Adipocyte (in vitro differentiated cells): ENCODE results near the gene PLCE1.

Experiments used
- DNase-seq: peaks from one replicate; pipeline ENCODE4 v3.0.0-alpha.2; 2015; ENCODE audit warnings: low read depth
- H3K27me3 ChIP-seq: replicated peaks from 2 replicates; pipeline ENCODE4 v1.7.0; 2013; ENCODE audit warnings: mild to moderate bottlenecking, low read length, moderate library complexity; ENCODE audit not compliant: control insufficient read depth, insufficient read depth
- H3K36me3 ChIP-seq: 2 replicates; pipeline ENCODE4 v1.7.0; 2013; ENCODE audit warnings: low read length, mild to moderate bottlenecking, moderate library complexity; ENCODE audit not compliant: control insufficient read depth, insufficient read depth, severe bottlenecking
- H3K4me1 ChIP-seq: 2 replicates; pipeline ENCODE4 v1.7.0; 2013; ENCODE audit warnings: mild to moderate bottlenecking, low read length, moderate library complexity; ENCODE audit not compliant: control insufficient read depth, insufficient read depth
- H3K4me3 ChIP-seq: 2 replicates; pipeline ENCODE4 v1.7.0; 2013; ENCODE audit warnings: mild to moderate bottlenecking, low read length, moderate library complexity
- H3K9ac ChIP-seq: 2 replicates; pipeline ENCODE4 v1.7.0; 2013; ENCODE audit warnings: mild to moderate bottlenecking, low read length, moderate library complexity
- H3K9me3 ChIP-seq: 2 replicates; pipeline ENCODE4 v1.7.0; 2013; ENCODE audit warnings: mild to moderate bottlenecking, low read length, moderate library complexity; ENCODE audit not compliant: control insufficient read depth

Gene PLCE1

GRCh38 chr10:94008526-94008925, 14.8 kb downstream of the PLCE1 start:
- Histone ChIP-seq H3K36me3 (no peaks in the 10 kb centered on the region), H3K9ac (no peak overlapping the region), H3K4me3 (no peak overlapping the region), H3K27me3 (no peaks in the 10 kb centered on the region), H3K4me1 (peaks cover 28% of the 10 kb centered on the region), H3K9me3 (no peaks in the 10 kb centered on the region)
- DNase-seq, result no peak

- H3K4me1 ChIP-seq, result peaks cover 25% of the 10 kb centered on the region
- H3K9me3 ChIP-seq, result no peaks in the 10 kb centered on the region
- H3K36me3 ChIP-seq, result no peaks in the 10 kb centered on the region
- no peak overlapping the region for H3K9ac ChIP-seq
- no peak for DNase-seq
- H3K4me3 ChIP-seq, result no peak overlapping the region
- H3K27me3 ChIP-seq, result no peaks in the 10 kb centered on the region
Observed at GRCh38 chr10:94010116-94010515, 16.4 kb downstream of the PLCE1 start.

GRCh38 chr10:94010886-94011285, 17.2 kb downstream of the PLCE1 start:
- no peak for DNase-seq
- Histone ChIP-seq H3K9me3 (no peaks in the 10 kb centered on the region), H3K4me1 (peaks cover 19% of the 10 kb centered on the region), H3K36me3 (no peaks in the 10 kb centered on the region), H3K27me3 (no peaks in the 10 kb centered on the region), H3K4me3 (no peak overlapping the region), H3K9ac (no peak overlapping the region)

GRCh38 chr10:94011296-94011695, 17.6 kb downstream of the PLCE1 start:
- DNase-seq, result no peak

GRCh38 chr10:94012834-94013233, 19.1 kb downstream of the PLCE1 start:
- Histone ChIP-seq H3K9me3 (no peaks in the 10 kb centered on the region), H3K9ac (no peak overlapping the region), H3K27me3 (no peaks in the 10 kb centered on the region)

More at GRCh38 chr10:94011296-94011695, 17.6 kb downstream of the PLCE1 start:
- no peaks in the 10 kb centered on the region for H3K27me3 ChIP-seq
- H3K9ac ChIP-seq, result no peak overlapping the region
- no peaks in the 10 kb centered on the region for H3K36me3 ChIP-seq
- H3K4me1 ChIP-seq, result peaks cover 15% of the 10 kb centered on the region
- H3K4me3 ChIP-seq, result no peak overlapping the region
- no peaks in the 10 kb centered on the region for H3K9me3 ChIP-seq

GRCh38 chr10:94013331-94013760, 19.6 kb downstream of the PLCE1 start:
- no peak for DNase-seq
- Histone ChIP-seq H3K36me3 (no peaks in the 10 kb centered on the region), H3K4me3 (no peak overlapping the region), H3K9me3 (no peaks in the 10 kb centered on the region), H3K27me3 (no peaks in the 10 kb centered on the region), H3K9ac (no peak overlapping the region), H3K4me1 (no peaks in the 10 kb centered on the region)

More at GRCh38 chr10:94012834-94013233, 19.1 kb downstream of the PLCE1 start:
- H3K4me1 ChIP-seq, result peaks cover under 1% of the 10 kb centered on the region
- H3K4me3 ChIP-seq, result no peak overlapping the region
- no peaks in the 10 kb centered on the region for H3K36me3 ChIP-seq
- DNase-seq, result no peak

GRCh38 chr10:94014304-94014703, 20.6 kb downstream of the PLCE1 start:
- Histone ChIP-seq H3K4me1 (no peaks in the 10 kb centered on the region), H3K9me3 (no peaks in the 10 kb centered on the region), H3K9ac (no peak overlapping the region), H3K4me3 (no peak overlapping the region), H3K36me3 (no peaks in the 10 kb centered on the region), H3K27me3 (no peaks in the 10 kb centered on the region)
- peak; percentile 48 for DNase-seq

- H3K27me3 ChIP-seq, result no peaks in the 10 kb centered on the region
- no peak overlapping the region for H3K9ac ChIP-seq
- no peak overlapping the region for H3K4me3 ChIP-seq
- H3K4me1 ChIP-seq, result no peaks in the 10 kb centered on the region
- H3K9me3 ChIP-seq, result no peaks in the 10 kb centered on the region
- DNase-seq, result no peak
- no peaks in the 10 kb centered on the region for H3K36me3 ChIP-seq
Observed at GRCh38 chr10:94016727-94017714, 23.3 kb downstream of the PLCE1 start.

- Histone ChIP-seq H3K4me1 (no peaks in the 10 kb centered on the region), H3K36me3 (no peaks in the 10 kb centered on the region), H3K27me3 (no peaks in the 10 kb centered on the region), H3K9me3 (no peaks in the 10 kb centered on the region), H3K4me3 (no peak overlapping the region), H3K9ac (no peak overlapping the region)
- DNase-seq, result no peak
Observed at GRCh38 chr10:94018107-94018506, 24.4 kb downstream of the PLCE1 start.

GRCh38 chr10:94023906-94024305, 30.2 kb downstream of the PLCE1 start:
- Histone ChIP-seq H3K36me3 (no peaks in the 10 kb centered on the region), H3K9me3 (peaks cover 13% of the 10 kb centered on the region), H3K27me3 (no peaks in the 10 kb centered on the region), H3K9ac (no peak overlapping the region), H3K4me1 (no peaks in the 10 kb centered on the region), H3K4me3 (no peak overlapping the region)
- DNase-seq, result no peak

- DNase-seq, result no peak
- H3K9me3 ChIP-seq, result peaks cover 18% of the 10 kb centered on the region
- no peaks in the 10 kb centered on the region for H3K36me3 ChIP-seq
- no peak overlapping the region for H3K4me3 ChIP-seq
- no peaks in the 10 kb centered on the region for H3K27me3 ChIP-seq
- no peak overlapping the region for H3K9ac ChIP-seq
- no peaks in the 10 kb centered on the region for H3K4me1 ChIP-seq
Observed at GRCh38 chr10:94024407-94024806, 30.7 kb downstream of the PLCE1 start.
